ENCODE measurements around the gene PPARGC1A. TPM values are rescaled to one million over a fixed set of nuclear protein-coding genes. Genes with fewer than 3 reads are reported as not detected.

The PPARGC1A gene
- total and polyA plus RNA-seq, 2 experiments from 2014 or later = 6.7 to 16.6 TPM

DNA sequence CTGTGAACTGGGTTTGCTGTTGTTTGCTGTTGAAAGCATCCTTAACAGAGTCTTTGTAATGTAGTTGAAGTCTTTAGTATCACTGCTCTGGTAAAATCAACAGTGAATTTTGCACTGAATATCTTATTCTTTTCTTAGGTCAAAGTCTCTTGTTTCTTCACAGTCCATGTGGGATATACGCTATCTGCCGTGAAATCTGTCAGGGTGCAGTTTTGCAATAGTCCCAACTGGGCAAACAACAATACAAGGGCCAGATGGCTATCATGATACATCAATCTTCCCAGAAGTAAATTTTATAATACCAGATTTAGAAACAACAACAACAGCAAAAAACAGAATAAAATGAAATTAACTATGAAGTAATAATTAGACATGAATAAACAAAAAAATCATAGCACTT is 123.5 kb downstream of the PPARGC1A start:
- Histone ChIP-seq H3K9me3 (ENCODE audit: low read depth) (no peaks in the 10 kb centered on the region), H4K20me1 (ENCODE audit: insufficient read depth, poor library complexity, severe bottlenecking) (no peaks in the 10 kb centered on the region), H3K9me2 (replicated peaks; ENCODE audit: insufficient read depth) (no peaks in the 10 kb centered on the region), H3K4me3 (no peak overlapping the region), H3K27ac (no peak overlapping the region), H3K4me1 (ENCODE audit: insufficient read depth) (no peaks in the 10 kb centered on the region), H3K27me3 (no peaks in the 10 kb centered on the region), H3K4me2 (no peak overlapping the region), H3K79me2 (no peaks in the 10 kb centered on the region), H2AFZ (no peak overlapping the region), H3K36me3 (replicated peaks; ENCODE audit: insufficient read depth, low read depth) (no peaks in the 10 kb centered on the region)
- WGBS (ENCODE audit: low lambda C conversion rate, missing lambda C conversion rate) = 59% methylated on average over 2 of the region's 2 CpGs
- DNase-seq (ENCODE audit: low spot score) = no peak
- TF ChIP-seq, protein P1, sequence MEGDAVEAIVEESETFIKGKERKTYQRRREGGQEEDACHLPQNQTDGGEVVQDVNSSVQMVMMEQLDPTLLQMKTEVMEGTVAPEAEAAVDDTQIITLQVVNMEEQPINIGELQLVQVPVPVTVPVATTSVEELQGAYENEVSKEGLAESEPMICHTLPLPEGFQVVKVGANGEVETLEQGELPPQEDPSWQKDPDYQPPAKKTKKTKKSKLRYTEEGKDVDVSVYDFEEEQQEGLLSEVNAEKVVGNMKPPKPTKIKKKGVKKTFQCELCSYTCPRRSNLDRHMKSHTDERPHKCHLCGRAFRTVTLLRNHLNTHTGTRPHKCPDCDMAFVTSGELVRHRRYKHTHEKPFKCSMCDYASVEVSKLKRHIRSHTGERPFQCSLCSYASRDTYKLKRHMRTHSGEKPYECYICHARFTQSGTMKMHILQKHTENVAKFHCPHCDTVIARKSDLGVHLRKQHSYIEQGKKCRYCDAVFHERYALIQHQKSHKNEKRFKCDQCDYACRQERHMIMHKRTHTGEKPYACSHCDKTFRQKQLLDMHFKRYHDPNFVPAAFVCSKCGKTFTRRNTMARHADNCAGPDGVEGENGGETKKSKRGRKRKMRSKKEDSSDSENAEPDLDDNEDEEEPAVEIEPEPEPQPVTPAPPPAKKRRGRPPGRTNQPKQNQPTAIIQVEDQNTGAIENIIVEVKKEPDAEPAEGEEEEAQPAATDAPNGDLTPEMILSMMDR (IDR thresholded peaks at IDR 0.05; ENCODE audit: poor library complexity) = no peak
- TF ChIP-seq EZH2 (IDR thresholded peaks at IDR 0.05; ENCODE audit: borderline replicate concordance) = no peak
- TF ChIP-seq EZH2phosphoT487 (IDR thresholded peaks at IDR 0.05; ENCODE audit: low read depth, severe bottlenecking, unreplicated experiment) = no peak

DNA sequence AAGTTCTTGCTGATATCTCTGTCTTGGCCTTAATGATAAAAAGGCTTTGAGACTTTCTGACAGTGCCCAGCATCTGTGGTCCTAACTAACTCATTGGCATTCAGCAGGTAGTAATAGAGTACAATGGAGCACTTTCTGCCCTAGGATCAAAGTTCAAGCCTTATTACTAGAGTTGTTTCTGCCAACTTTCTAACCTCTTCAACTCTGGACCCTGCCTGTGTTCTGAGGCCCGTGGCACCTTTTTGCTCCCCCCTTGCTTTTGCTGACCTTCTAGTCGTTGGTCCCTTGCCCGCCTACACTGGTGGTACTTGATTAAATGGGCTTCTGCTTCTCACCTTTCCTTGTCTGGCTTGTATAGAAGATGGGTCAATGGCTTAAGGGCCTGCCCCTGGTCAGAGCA is 126.3 kb downstream of the PPARGC1A start:
- Histone ChIP-seq H3K79me2 (no peaks in the 10 kb centered on the region), H3K36me3 (replicated peaks; ENCODE audit: insufficient read depth, low read depth) (no peaks in the 10 kb centered on the region), H3K9me3 (ENCODE audit: low read depth) (no peaks in the 10 kb centered on the region), H4K20me1 (ENCODE audit: insufficient read depth, poor library complexity, severe bottlenecking) (no peaks in the 10 kb centered on the region), H3K4me3 (no peak overlapping the region), H3K4me2 (no peak overlapping the region), H3K27ac (no peak overlapping the region), H3K9me2 (replicated peaks; ENCODE audit: insufficient read depth) (no peaks in the 10 kb centered on the region), H2AFZ (no peak overlapping the region), H3K27me3 (no peaks in the 10 kb centered on the region), H3K4me1 (ENCODE audit: insufficient read depth) (no peaks in the 10 kb centered on the region)
- DNase-seq (ENCODE audit: low spot score) = no peak
- WGBS (ENCODE audit: low lambda C conversion rate, missing lambda C conversion rate) = 78% methylated on average over 3 of the region's 3 CpGs
- TF ChIP-seq, protein P1 (IDR thresholded peaks at IDR 0.05; ENCODE audit: poor library complexity) = no peak
- no peak for TF ChIP-seq EZH2 (IDR thresholded peaks at IDR 0.05; ENCODE audit: borderline replicate concordance)
- no peak for TF ChIP-seq EZH2phosphoT487 (IDR thresholded peaks at IDR 0.05; ENCODE audit: low read depth, severe bottlenecking, unreplicated experiment)

DNA sequence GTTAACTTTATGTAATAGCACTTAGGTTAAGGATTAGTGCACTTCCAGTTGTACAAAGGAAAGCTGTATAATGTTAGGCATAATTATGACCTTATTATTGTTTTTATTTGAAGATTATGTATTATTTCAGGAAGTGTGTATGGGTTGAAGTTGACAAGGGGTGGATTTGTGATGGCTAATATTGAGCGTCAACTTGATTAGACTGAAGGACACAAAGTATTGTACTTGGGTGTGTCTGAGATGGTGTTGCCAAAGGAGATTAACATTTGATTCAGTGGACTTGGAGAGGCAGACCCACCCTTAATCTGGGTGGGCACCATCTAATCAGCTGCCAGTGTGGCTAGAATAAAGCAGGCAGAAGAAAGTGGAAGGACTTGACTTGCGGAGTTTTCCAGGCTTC is 127.3 kb downstream of the PPARGC1A start:
- Histone ChIP-seq H3K79me2 (no peaks in the 10 kb centered on the region), H3K36me3 (replicated peaks; ENCODE audit: insufficient read depth, low read depth) (no peaks in the 10 kb centered on the region), H3K27ac (no peak overlapping the region), H2AFZ (no peak overlapping the region), H3K4me3 (no peak overlapping the region), H3K9me3 (ENCODE audit: low read depth) (no peaks in the 10 kb centered on the region), H3K4me2 (no peak overlapping the region), H3K4me1 (ENCODE audit: insufficient read depth) (no peaks in the 10 kb centered on the region), H4K20me1 (ENCODE audit: insufficient read depth, poor library complexity, severe bottlenecking) (no peaks in the 10 kb centered on the region), H3K27me3 (no peaks in the 10 kb centered on the region), H3K9me2 (replicated peaks; ENCODE audit: insufficient read depth) (no peaks in the 10 kb centered on the region)
- DNase-seq (ENCODE audit: low spot score) = no peak
- WGBS (ENCODE audit: low lambda C conversion rate, missing lambda C conversion rate) = 100% methylated on average over 2 of the region's 2 CpGs
- TF ChIP-seq, protein P1 (IDR thresholded peaks at IDR 0.05; ENCODE audit: poor library complexity) = no peak
- TF ChIP-seq EZH2 (IDR thresholded peaks at IDR 0.05; ENCODE audit: borderline replicate concordance) = no peak
- TF ChIP-seq EZH2phosphoT487 (IDR thresholded peaks at IDR 0.05; ENCODE audit: low read depth, severe bottlenecking, unreplicated experiment) = no peak

DNA sequence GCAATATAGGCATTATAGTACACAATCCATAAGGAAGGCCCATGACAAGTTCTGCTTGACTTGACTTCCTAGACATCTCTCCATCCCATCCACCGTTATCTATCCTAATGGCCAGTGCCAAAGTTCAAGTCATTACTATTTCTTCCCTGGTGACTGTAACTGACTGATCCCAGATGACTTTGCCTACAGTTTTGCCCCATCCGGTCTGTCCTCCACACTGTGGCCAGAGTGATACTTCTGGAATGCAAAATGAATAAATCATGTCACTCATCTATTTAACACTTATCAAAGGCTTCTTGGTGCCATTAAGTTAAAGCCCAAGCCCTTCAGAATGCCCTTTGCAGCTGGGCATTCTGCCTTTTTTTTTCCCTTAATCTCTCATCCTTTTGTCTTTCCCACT is 130.8 kb downstream of the PPARGC1A start:
- WGBS (ENCODE audit: low lambda C conversion rate, missing lambda C conversion rate) = 68% methylated on average over 2 of the region's 2 CpGs
- Histone ChIP-seq H3K9me3 (ENCODE audit: low read depth) (no peaks in the 10 kb centered on the region), H2AFZ (no peak overlapping the region), H4K20me1 (ENCODE audit: insufficient read depth, poor library complexity, severe bottlenecking) (no peaks in the 10 kb centered on the region), H3K4me3 (no peak overlapping the region), H3K79me2 (no peaks in the 10 kb centered on the region), H3K4me2 (no peak overlapping the region), H3K9me2 (replicated peaks; ENCODE audit: insufficient read depth) (no peaks in the 10 kb centered on the region), H3K27me3 (no peaks in the 10 kb centered on the region), H3K27ac (no peak overlapping the region), H3K36me3 (replicated peaks; ENCODE audit: insufficient read depth, low read depth) (no peaks in the 10 kb centered on the region), H3K4me1 (ENCODE audit: insufficient read depth) (no peaks in the 10 kb centered on the region)
- TF ChIP-seq EZH2 (IDR thresholded peaks at IDR 0.05; ENCODE audit: borderline replicate concordance) (no peak), EZH2phosphoT487 (IDR thresholded peaks at IDR 0.05; ENCODE audit: low read depth, severe bottlenecking, unreplicated experiment) (no peak)
- TF ChIP-seq, protein P1 (IDR thresholded peaks at IDR 0.05; ENCODE audit: poor library complexity) = no peak
- DNase-seq (ENCODE audit: low spot score) = no peak
